H9 (cell line): ENCODE data around the gene ZNF718. TPM values are rescaled to one million over a fixed set of nuclear protein-coding genes. Genes with fewer than 3 reads are reported as not detected.

ENCODE experiments used
- DNase-seq: peaks from one replicate; pipeline ENCODE4 v3.0.0-alpha.2; 2017
- H2AFZ ChIP-seq: one replicate; pipeline ENCODE4 v1.6.1; 2013; ENCODE audit warnings: mild to moderate bottlenecking, low read length, control low read depth, moderate library complexity
- H2AK5ac ChIP-seq: 2 replicates; pipeline ENCODE4 v1.6.1; 2013; ENCODE audit warnings: low read length, control low read depth, mixed read lengths; ENCODE audit not compliant: insufficient read length
- H2BK120ac ChIP-seq: one replicate; pipeline ENCODE4 v1.6.1; 2013; ENCODE audit warnings: low read depth, mild to moderate bottlenecking, low read length, control low read depth, inconsistent platforms; ENCODE audit not compliant: poor library complexity, severe bottlenecking
- H2BK12ac ChIP-seq: 2 replicates; pipeline ENCODE4 v1.6.1; 2013; ENCODE audit warnings: low read length, control low read depth, mixed read lengths, low read depth; ENCODE audit not compliant: insufficient read length
- H2BK15ac ChIP-seq: 2 replicates; pipeline ENCODE4 v1.6.1; 2013; ENCODE audit warnings: low read depth, low read length, control low read depth
- H2BK20ac ChIP-seq: one replicate; pipeline ENCODE4 v1.6.1; 2013; ENCODE audit warnings: low read depth, mild to moderate bottlenecking, low read length, control low read depth, inconsistent platforms; ENCODE audit not compliant: poor library complexity, severe bottlenecking
- H2BK5ac ChIP-seq: 2 replicates; pipeline ENCODE4 v1.6.1; 2013; ENCODE audit warnings: low read length, control low read depth, mixed read lengths; ENCODE audit not compliant: insufficient read length
- H3K14ac ChIP-seq: 2 replicates; pipeline ENCODE4 v1.6.1; 2013; ENCODE audit warnings: low read length, control low read depth; ENCODE audit not compliant: insufficient read depth
- H3K18ac ChIP-seq: 2 replicates; pipeline ENCODE4 v1.6.1; 2013; ENCODE audit warnings: low read depth, mild to moderate bottlenecking, mixed read lengths, low read length, control low read depth; ENCODE audit not compliant: insufficient read length
- H3K23ac ChIP-seq: 2 replicates; pipeline ENCODE4 v1.6.1; 2013; ENCODE audit warnings: low read length, control low read depth, mixed read lengths, low read depth; ENCODE audit not compliant: insufficient read length
- H3K23me2 ChIP-seq: 2 replicates; pipeline ENCODE4 v1.6.1; 2013; ENCODE audit warnings: low read depth, mild to moderate bottlenecking, mixed read lengths, low read length, control low read depth; ENCODE audit not compliant: insufficient read length, poor library complexity, severe bottlenecking
- H3K27ac ChIP-seq: 2 replicates; pipeline ENCODE4 v1.5.1; 2013; ENCODE audit warnings: low read length, control low read depth, mixed read lengths, low read depth; ENCODE audit not compliant: insufficient read length
- H3K27me3 ChIP-seq: 2 replicates; pipeline ENCODE4 v1.6.1; 2013; ENCODE audit warnings: low read length, control low read depth, inconsistent platforms; ENCODE audit not compliant: insufficient read depth
- H3K4ac ChIP-seq: 2 replicates; pipeline ENCODE4 v1.6.1; 2013; ENCODE audit warnings: low read depth, mild to moderate bottlenecking, control low read depth, inconsistent platforms, low read length, moderate library complexity
- H3K4me1 ChIP-seq: 2 replicates; pipeline ENCODE4 v1.6.1; 2013; ENCODE audit warnings: low read length, control low read depth, inconsistent platforms; ENCODE audit not compliant: insufficient read depth
- H3K4me2 ChIP-seq: 2 replicates; pipeline ENCODE4 v1.6.1; 2013; ENCODE audit warnings: low read length, control low read depth, mixed read lengths; ENCODE audit not compliant: insufficient read length, insufficient read depth
- H3K56ac ChIP-seq: 2 replicates; pipeline ENCODE4 v1.6.1; 2013; ENCODE audit warnings: low read depth, mild to moderate bottlenecking, mixed read lengths, low read length, control low read depth; ENCODE audit not compliant: insufficient read length
- H3K79me1 ChIP-seq: 2 replicates; pipeline ENCODE4 v1.6.1; 2013; ENCODE audit warnings: low read depth, mild to moderate bottlenecking, moderate library complexity, low read length, control low read depth, inconsistent platforms; ENCODE audit not compliant: insufficient read depth, poor library complexity, severe bottlenecking
- H3K79me2 ChIP-seq: 2 replicates; pipeline ENCODE4 v1.6.1; 2013; ENCODE audit warnings: low read length, control low read depth, inconsistent platforms; ENCODE audit not compliant: insufficient read depth
- H3K9ac ChIP-seq: 2 replicates; pipeline ENCODE4 v1.6.1; 2013; ENCODE audit warnings: low read length, control low read depth, mixed read lengths; ENCODE audit not compliant: insufficient read length; ENCODE audit errors: extremely low read depth
- H3K9me3 ChIP-seq: one replicate; pipeline ENCODE4 v1.6.1; 2013; ENCODE audit warnings: low read depth, low read length, inconsistent platforms; ENCODE audit not compliant: control insufficient read depth
- H3T11ph ChIP-seq: one replicate; pipeline ENCODE4 v1.6.1; 2013; ENCODE audit warnings: mild to moderate bottlenecking, low read length, control low read depth, inconsistent platforms
- H4K20me1 ChIP-seq: one replicate; pipeline ENCODE4 v1.6.1; 2013; ENCODE audit not compliant: control insufficient read depth, insufficient read length, insufficient read depth
- H4K5ac ChIP-seq: 2 replicates; pipeline ENCODE4 v1.6.1; 2013; ENCODE audit warnings: low read depth, mild to moderate bottlenecking, mixed read lengths, low read length, control low read depth; ENCODE audit not compliant: insufficient read length
- H4K8ac ChIP-seq: replicated peaks from 2 replicates; pipeline ENCODE4 v1.6.1; 2013; ENCODE audit warnings: low read length, control low read depth, mixed read lengths, low read depth; ENCODE audit not compliant: insufficient read length
- H4K91ac ChIP-seq: 2 replicates; pipeline ENCODE4 v1.6.1; 2013; ENCODE audit warnings: low read depth, mild to moderate bottlenecking, moderate library complexity, mixed read lengths, low read length, control low read depth; ENCODE audit not compliant: insufficient read length
- H3K27ac Mint-ChIP-seq, 3 experiments: 2 replicates in 2 of 3; 3 replicates in 1 of 3; pipeline ENCODE4 v1.8.0; 2020 to 2021; ENCODE audit warnings: mixed read lengths in 3 of 3, mild to moderate bottlenecking in 1 of 3, moderate library complexity in 1 of 3
- H3K27me3 Mint-ChIP-seq: 2 replicates; pipeline ENCODE4 v1.8.0; 2021; ENCODE audit warnings: low read depth, mild to moderate bottlenecking, moderate library complexity, mixed read lengths
- H3K36me3 Mint-ChIP-seq, 3 experiments: 2 replicates in 2 of 3; 3 replicates in 1 of 3; pipeline ENCODE4 v1.8.0; 2020 to 2021; ENCODE audit warnings: low read depth in 3 of 3, mixed read lengths in 3 of 3; ENCODE audit not compliant: insufficient read depth in 1 of 3
- H3K4me1 Mint-ChIP-seq, 2 experiments: 2 replicates each; pipeline ENCODE4 v1.8.0; 2020; ENCODE audit warnings: mixed read lengths in 2 of 2
- H3K4me3 Mint-ChIP-seq, 2 experiments: 2 replicates in 1 of 2; 3 replicates in 1 of 2; pipeline ENCODE4 v1.8.0; 2020 to 2021; ENCODE audit warnings: mild to moderate bottlenecking in 2 of 2, mixed read lengths in 2 of 2, moderate library complexity in 1 of 2
- H3K9me3 Mint-ChIP-seq, 2 experiments: 2 replicates in 1 of 2; 3 replicates in 1 of 2; pipeline ENCODE4 v1.8.0; 2020; ENCODE audit warnings: mild to moderate bottlenecking in 2 of 2, mixed read lengths in 2 of 2, moderate library complexity in 1 of 2
- CTCF ChIP-seq: fragments of 200-600 bp; sonication (generic); conservative IDR thresholded peaks from 3 replicates; pipeline ENCODE4 v1.8.0; 2021; ENCODE audit warnings: antibody characterized with exemption, mild to moderate bottlenecking
- WGBS: extraction: QIAGEN DNeasy Blood & Tissue Kit; methylation state at CpG from one replicate; pipeline ENCODE4 v1.1.7; 2013; ENCODE audit warnings: missing lambda C conversion rate, low lambda C conversion rate, mixed read lengths; ENCODE audit not compliant: insufficient read length; ENCODE audit errors: extremely low coverage; 5-methylcytosine and 5-hydroxymethylcytosine counted together
- total RNA-seq: library from RNA; stranded (reverse); gene quantifications from 2 replicates; pipeline ENCODE4 v1.2.1, GENCODE V29; 2021

Gene ZNF718
- total RNA-seq, 1 experiment from 2014 or later: 12.5 TPM

- no peaks in the 10 kb centered on the region for H3K9me3 ChIP-seq
- H3K4ac ChIP-seq: no peak overlapping the region
- H3K27me3 Mint-ChIP-seq: peaks cover 2% of the 10 kb centered on the region; the same call in 1 of the 2 replicates
- H2BK120ac ChIP-seq: no peak overlapping the region
- peaks cover 6% of the 10 kb centered on the region for H3K23me2 ChIP-seq
- H3K18ac ChIP-seq: no peak overlapping the region
- no peak overlapping the region for H4K91ac ChIP-seq
- no peak overlapping the region for H4K5ac ChIP-seq
- no peak overlapping the region for H3K4me3 Mint-ChIP-seq
- H3K4me1 ChIP-seq: no peaks in the 10 kb centered on the region
- H4K8ac ChIP-seq: no peak overlapping the region
- peaks cover 8 to 23% (median 10%) of the 10 kb centered on the region in 3 experiments for H3K36me3 Mint-ChIP-seq
- H2AFZ ChIP-seq: no peak overlapping the region
- peaks cover 1 to 5% of the 10 kb centered on the region in 2 experiments for H3K4me1 Mint-ChIP-seq
- no peak overlapping the region for H2BK15ac ChIP-seq
- H3K79me2 ChIP-seq: peaks cover 8% of the 10 kb centered on the region; the same call in 1 of the 2 replicates
- no peak overlapping the region for H2BK5ac ChIP-seq
- H3K27ac Mint-ChIP-seq: no peak overlapping the region
- no peak for TF ChIP-seq CTCF
- no peak for DNase-seq
- no peak overlapping the region for H3K27ac ChIP-seq
- no peak overlapping the region for H2AK5ac ChIP-seq
- H3K23ac ChIP-seq: no peak overlapping the region
- WGBS: no CpG with 5 or more reads among the region's 5 CpGs
- no peaks in the 10 kb centered on the region for H4K20me1 ChIP-seq
- no peak overlapping the region for H3K14ac ChIP-seq
- H2BK20ac ChIP-seq: no peak overlapping the region
- H3K56ac ChIP-seq: no peak overlapping the region
- H3K9ac ChIP-seq: no peak overlapping the region
- no peak overlapping the region for H3K4me2 ChIP-seq
- no peaks in the 10 kb centered on the region for H3K79me1 ChIP-seq
- no peak overlapping the region for H2BK12ac ChIP-seq
- no peaks in the 10 kb centered on the region for H3K27me3 ChIP-seq
- peaks cover 68 to 76% of the 10 kb centered on the region in 2 experiments for H3K9me3 Mint-ChIP-seq
- H3T11ph ChIP-seq: no peak overlapping the region
These were observed 3.7 kb upstream of the ZNF718 start for GRCh38 chr4:120616-121015.
